Neural cell (in vitro differentiated cells): ENCODE data around the gene CSF1.

Experiments
- EZH2 ChIP-seq: fragments of 200-600, 300-800 bp; shearing (Covaris generic), sonication (generic); IDR thresholded peaks from 2 replicates; pipeline ENCODE4 v1.6.1; 2014; ENCODE audit warnings: antibody characterized with exemption, low read length, borderline replicate concordance, mild to moderate bottlenecking; ENCODE audit not compliant: insufficient read depth, poor library complexity, severe bottlenecking
- MXI1 ChIP-seq: fragments of 450-650 bp; conservative IDR thresholded peaks from 2 replicates; pipeline ENCODE4 v1.6.1; 2014; ENCODE audit warnings: antibody characterized with exemption, mild to moderate bottlenecking; ENCODE audit not compliant: poor library complexity, severe bottlenecking
- POLR2AphosphoS5 ChIP-seq: IDR thresholded peaks from 2 replicates; pipeline ENCODE4 v1.6.1; 2012
- RAD21 ChIP-seq: fragments of 450-650 bp; conservative IDR thresholded peaks from 2 replicates; pipeline ENCODE4 v1.6.1; 2014; ENCODE audit warnings: antibody characterized with exemption, mild to moderate bottlenecking, moderate library complexity
- TAF1 ChIP-seq: IDR thresholded peaks from 2 replicates; pipeline ENCODE4 v1.6.1; 2012; ENCODE audit warnings: low read depth
- TF ChIP-seq, protein P1 (sequence below): IDR thresholded peaks from 2 replicates; pipeline ENCODE4 v1.6.1; 2012; ENCODE audit warnings: borderline replicate concordance
- TF ChIP-seq, protein P2 (sequence below): fragments of 450-650 bp; IDR thresholded peaks from 2 replicates; pipeline ENCODE4 v1.5.1; 2014; ENCODE audit warnings: antibody characterized with exemption, mild to moderate bottlenecking, moderate library complexity; ENCODE audit not compliant: poor library complexity, severe bottlenecking

DNA sequence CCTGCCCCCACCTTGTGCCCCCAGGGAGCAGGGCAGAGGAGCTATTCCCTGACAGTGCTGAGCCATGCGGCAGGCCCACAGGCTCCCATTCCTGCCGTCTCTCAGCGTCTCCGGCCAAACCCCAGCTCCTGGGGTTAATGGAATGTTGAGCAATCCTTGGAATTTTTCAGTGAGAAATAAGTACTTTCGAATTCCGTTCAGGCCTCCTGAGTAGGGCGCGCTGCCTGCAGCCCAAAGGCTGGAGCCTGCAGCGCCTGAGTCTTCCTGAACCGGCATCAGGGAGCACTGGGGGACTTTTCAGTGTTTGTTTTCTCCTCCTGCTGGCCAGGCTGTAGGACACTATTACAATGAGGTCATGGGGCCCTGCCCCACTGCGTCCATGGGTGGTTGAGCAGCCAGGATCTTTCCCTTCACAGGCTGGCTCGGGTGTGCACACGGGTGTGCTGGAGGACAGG is 33.3 kb upstream of the CSF1 start:
- TF ChIP-seq, protein P1, sequence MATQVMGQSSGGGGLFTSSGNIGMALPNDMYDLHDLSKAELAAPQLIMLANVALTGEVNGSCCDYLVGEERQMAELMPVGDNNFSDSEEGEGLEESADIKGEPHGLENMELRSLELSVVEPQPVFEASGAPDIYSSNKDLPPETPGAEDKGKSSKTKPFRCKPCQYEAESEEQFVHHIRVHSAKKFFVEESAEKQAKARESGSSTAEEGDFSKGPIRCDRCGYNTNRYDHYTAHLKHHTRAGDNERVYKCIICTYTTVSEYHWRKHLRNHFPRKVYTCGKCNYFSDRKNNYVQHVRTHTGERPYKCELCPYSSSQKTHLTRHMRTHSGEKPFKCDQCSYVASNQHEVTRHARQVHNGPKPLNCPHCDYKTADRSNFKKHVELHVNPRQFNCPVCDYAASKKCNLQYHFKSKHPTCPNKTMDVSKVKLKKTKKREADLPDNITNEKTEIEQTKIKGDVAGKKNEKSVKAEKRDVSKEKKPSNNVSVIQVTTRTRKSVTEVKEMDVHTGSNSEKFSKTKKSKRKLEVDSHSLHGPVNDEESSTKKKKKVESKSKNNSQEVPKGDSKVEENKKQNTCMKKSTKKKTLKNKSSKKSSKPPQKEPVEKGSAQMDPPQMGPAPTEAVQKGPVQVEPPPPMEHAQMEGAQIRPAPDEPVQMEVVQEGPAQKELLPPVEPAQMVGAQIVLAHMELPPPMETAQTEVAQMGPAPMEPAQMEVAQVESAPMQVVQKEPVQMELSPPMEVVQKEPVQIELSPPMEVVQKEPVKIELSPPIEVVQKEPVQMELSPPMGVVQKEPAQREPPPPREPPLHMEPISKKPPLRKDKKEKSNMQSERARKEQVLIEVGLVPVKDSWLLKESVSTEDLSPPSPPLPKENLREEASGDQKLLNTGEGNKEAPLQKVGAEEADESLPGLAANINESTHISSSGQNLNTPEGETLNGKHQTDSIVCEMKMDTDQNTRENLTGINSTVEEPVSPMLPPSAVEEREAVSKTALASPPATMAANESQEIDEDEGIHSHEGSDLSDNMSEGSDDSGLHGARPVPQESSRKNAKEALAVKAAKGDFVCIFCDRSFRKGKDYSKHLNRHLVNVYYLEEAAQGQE = no peak
- TF ChIP-seq EZH2 (no peak), POLR2AphosphoS5 (no peak), TAF1 (no peak), MXI1 (no peak), RAD21 (no peak)
- TF ChIP-seq, protein P2, sequence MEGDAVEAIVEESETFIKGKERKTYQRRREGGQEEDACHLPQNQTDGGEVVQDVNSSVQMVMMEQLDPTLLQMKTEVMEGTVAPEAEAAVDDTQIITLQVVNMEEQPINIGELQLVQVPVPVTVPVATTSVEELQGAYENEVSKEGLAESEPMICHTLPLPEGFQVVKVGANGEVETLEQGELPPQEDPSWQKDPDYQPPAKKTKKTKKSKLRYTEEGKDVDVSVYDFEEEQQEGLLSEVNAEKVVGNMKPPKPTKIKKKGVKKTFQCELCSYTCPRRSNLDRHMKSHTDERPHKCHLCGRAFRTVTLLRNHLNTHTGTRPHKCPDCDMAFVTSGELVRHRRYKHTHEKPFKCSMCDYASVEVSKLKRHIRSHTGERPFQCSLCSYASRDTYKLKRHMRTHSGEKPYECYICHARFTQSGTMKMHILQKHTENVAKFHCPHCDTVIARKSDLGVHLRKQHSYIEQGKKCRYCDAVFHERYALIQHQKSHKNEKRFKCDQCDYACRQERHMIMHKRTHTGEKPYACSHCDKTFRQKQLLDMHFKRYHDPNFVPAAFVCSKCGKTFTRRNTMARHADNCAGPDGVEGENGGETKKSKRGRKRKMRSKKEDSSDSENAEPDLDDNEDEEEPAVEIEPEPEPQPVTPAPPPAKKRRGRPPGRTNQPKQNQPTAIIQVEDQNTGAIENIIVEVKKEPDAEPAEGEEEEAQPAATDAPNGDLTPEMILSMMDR = no peak
